ENCODE results near the gene HS3ST3B1.

HS3ST3B1 gene

DNA sequence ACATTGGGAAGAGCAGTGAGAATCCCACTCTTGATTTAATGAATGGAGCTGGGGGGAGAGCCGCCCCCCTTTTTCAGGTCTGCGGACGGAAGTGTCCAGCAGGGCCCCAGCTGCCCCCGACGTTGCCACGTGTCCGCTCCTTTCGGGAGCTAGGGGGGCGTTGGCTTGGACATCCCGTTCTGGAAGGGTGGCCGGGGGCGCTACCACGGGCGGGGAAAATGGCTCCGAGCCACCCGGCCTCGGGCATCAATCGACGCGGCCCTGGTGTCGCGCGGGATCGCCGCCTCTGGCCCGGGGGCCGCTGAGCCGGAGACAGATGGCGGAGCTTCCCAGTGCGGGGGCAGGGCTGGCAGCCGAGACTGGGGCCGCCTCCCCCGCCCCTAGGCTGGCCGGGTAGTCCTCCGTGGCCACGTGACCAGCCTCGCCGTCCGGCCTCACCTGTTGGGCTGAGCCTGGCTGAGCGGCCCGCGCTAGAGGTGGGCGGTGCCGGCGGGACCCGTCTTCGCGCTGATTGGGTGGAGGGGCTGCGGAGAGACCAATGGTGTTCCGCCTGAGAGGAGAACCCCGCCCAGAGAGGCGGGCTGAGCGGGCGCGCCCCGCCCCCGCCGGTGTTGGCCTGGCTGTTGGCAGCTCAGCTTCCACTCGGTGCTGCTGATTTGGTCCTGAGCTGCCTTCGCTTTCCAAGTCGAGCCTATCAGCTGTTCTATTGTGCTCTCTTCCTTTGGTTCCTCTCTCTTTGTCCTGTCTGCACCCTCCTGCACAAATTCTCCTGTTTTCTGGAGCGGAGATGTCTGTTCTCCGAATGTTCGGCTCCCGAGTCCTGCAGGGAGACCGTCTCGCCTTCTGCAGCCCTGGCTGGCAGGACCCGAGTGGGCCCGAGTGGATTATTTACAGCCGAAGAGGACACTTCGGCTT lies 8.3 kb downstream of the HS3ST3B1 start (continued):
- TF ChIP-seq SETDB1 (IDR thresholded peaks at IDR 0.05; ENCODE audit: insufficient read length, low read length) (no peak), ZNF324 (tag by site-specific recombination; IDR thresholded peaks at IDR 0.05) (peak; percentile 64; the same call in 1 of the 2 replicates), ZNF623 (tag by site-specific recombination; IDR thresholded peaks at IDR 0.05) (no peak), YY1 (tag by site-specific recombination; IDR thresholded peaks at IDR 0.05) (peak; percentile 91), ZNF530 (tag by site-specific recombination; IDR thresholded peaks at IDR 0.05; ENCODE audit: low read depth) (no peak), GFI1B (tag by site-specific recombination; IDR thresholded peaks at IDR 0.05) (no peak), ZNF394 (tag by site-specific recombination; IDR thresholded peaks at IDR 0.05; ENCODE audit: borderline replicate concordance) (no peak; the same call in 1 of the 2 replicates), ZNF677 (tag by site-specific recombination; IDR thresholded peaks at IDR 0.05) (no peak), ZNF302 (tag by site-specific recombination; IDR thresholded peaks at IDR 0.05; ENCODE audit: low read depth) (no peak), ZSCAN16 (tag by site-specific recombination; IDR thresholded peaks at IDR 0.05) (no peak), ZNF76 (tag by site-specific recombination; IDR thresholded peaks at IDR 0.05; ENCODE audit: borderline replicate concordance, low read depth) (peak; percentile 50; the same call in 1 of the 2 replicates), MYNN (tag by site-specific recombination; IDR thresholded peaks at IDR 0.05; ENCODE audit: borderline replicate concordance) (no peak), ZNF223 (tag by site-specific recombination; IDR thresholded peaks at IDR 0.05) (no peak), ZFP41 (tag by site-specific recombination; IDR thresholded peaks at IDR 0.05; ENCODE audit: borderline replicate concordance) (no peak), ZNF571 (tag by site-specific recombination; IDR thresholded peaks at IDR 0.05) (no peak), ZNF274 (IDR thresholded peaks at IDR 0.05; ENCODE audit: low read length) (no peak), ZNF274 (tag by site-specific recombination; IDR thresholded peaks at IDR 0.05; ENCODE audit: borderline replicate concordance) (no peak), ZNF114 (tag by site-specific recombination; IDR thresholded peaks at IDR 0.05) (no peak), ZNF211 (tag by site-specific recombination; IDR thresholded peaks at IDR 0.05; ENCODE audit: low read depth) (no peak), ZBTB1 (tag by site-specific recombination; IDR thresholded peaks at IDR 0.05) (peak; percentile 76; the same call in 1 of the 2 replicates), ZFP3 (tag by site-specific recombination; IDR thresholded peaks at IDR 0.05; ENCODE audit: low read depth) (no peak), ZNF19 (tag by site-specific recombination; IDR thresholded peaks at IDR 0.05; ENCODE audit: low read depth) (no peak), KLF16 (tag by site-specific recombination; IDR thresholded peaks at IDR 0.05) (peak; percentile 94), ZNF701 (tag by site-specific recombination; IDR thresholded peaks at IDR 0.05) (no peak)
- TF ChIP-seq, protein P1, sequence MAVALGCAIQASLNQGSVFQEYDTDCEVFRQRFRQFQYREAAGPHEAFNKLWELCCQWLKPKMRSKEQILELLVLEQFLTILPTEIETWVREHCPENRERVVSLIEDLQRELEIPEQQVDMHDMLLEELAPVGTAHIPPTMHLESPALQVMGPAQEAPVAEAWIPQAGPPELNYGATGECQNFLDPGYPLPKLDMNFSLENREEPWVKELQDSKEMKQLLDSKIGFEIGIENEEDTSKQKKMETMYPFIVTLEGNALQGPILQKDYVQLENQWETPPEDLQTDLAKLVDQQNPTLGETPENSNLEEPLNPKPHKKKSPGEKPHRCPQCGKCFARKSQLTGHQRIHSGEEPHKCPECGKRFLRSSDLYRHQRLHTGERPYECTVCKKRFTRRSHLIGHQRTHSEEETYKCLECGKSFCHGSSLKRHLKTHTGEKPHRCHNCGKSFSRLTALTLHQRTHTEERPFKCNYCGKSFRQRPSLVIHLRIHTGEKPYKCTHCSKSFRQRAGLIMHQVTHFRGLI (tag by site-specific recombination; IDR thresholded peaks at IDR 0.05), result peak; percentile 99
- TF ChIP-seq, protein P2, sequence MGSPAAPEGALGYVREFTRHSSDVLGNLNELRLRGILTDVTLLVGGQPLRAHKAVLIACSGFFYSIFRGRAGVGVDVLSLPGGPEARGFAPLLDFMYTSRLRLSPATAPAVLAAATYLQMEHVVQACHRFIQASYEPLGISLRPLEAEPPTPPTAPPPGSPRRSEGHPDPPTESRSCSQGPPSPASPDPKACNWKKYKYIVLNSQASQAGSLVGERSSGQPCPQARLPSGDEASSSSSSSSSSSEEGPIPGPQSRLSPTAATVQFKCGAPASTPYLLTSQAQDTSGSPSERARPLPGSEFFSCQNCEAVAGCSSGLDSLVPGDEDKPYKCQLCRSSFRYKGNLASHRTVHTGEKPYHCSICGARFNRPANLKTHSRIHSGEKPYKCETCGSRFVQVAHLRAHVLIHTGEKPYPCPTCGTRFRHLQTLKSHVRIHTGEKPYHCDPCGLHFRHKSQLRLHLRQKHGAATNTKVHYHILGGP (tag by site-specific recombination; IDR thresholded peaks at IDR 0.05), result no peak
- TF ChIP-seq, protein P3, sequence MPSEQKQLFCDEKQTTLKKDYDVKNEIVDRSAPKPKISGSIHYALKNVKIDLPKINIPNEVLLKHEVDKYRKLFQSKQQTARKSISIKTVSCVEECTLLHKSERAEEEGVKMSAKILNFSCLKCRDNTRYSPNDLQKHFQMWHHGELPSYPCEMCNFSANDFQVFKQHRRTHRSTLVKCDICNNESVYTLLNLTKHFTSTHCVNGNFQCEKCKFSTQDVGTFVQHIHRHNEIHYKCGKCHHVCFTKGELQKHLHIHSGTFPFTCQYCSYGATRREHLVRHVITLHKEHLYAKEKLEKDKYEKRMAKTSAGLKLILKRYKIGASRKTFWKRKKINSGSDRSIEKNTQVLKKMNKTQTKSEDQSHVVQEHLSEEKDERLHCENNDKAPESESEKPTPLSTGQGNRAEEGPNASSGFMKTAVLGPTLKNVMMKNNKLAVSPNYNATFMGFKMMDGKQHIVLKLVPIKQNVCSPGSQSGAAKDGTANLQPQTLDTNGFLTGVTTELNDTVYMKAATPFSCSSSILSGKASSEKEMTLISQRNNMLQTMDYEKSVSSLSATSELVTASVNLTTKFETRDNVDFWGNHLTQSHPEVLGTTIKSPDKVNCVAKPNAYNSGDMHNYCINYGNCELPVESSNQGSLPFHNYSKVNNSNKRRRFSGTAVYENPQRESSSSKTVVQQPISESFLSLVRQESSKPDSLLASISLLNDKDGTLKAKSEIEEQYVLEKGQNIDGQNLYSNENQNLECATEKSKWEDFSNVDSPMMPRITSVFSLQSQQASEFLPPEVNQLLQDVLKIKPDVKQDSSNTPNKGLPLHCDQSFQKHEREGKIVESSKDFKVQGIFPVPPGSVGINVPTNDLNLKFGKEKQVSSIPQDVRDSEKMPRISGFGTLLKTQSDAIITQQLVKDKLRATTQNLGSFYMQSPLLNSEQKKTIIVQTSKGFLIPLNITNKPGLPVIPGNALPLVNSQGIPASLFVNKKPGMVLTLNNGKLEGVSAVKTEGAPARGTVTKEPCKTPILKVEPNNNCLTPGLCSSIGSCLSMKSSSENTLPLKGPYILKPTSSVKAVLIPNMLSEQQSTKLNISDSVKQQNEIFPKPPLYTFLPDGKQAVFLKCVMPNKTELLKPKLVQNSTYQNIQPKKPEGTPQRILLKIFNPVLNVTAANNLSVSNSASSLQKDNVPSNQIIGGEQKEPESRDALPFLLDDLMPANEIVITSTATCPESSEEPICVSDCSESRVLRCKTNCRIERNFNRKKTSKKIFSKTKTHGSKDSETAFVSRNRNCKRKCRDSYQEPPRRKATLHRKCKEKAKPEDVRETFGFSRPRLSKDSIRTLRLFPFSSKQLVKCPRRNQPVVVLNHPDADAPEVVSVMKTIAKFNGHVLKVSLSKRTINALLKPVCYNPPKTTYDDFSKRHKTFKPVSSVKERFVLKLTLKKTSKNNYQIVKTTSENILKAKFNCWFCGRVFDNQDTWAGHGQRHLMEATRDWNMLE (tag by site-specific recombination; conservative IDR thresholded peaks at IDR 0.05; ENCODE audit: low read depth), result no peak
- TF ChIP-seq, protein P4, sequence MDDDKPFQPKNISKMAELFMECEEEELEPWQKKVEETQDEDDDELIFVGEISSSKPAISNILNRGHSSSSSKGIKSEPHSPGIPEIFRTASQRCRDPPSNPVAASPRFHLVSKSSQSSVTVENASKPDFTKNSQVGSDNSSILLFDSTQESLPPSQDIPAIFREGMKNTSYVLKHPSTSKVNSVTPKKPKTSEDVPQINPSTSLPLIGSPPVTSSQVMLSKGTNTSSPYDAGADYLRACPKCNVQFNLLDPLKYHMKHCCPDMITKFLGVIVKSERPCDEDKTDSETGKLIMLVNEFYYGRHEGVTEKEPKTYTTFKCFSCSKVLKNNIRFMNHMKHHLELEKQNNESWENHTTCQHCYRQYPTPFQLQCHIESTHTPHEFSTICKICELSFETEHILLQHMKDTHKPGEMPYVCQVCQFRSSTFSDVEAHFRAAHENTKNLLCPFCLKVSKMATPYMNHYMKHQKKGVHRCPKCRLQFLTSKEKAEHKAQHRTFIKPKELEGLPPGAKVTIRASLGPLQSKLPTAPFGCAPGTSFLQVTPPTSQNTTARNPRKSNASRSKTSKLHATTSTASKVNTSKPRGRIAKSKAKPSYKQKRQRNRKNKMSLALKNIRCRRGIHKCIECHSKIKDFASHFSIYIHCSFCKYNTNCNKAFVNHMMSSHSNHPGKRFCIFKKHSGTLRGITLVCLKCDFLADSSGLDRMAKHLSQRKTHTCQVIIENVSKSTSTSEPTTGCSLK (tag by site-specific recombination; IDR thresholded peaks at IDR 0.05), result no peak
- TF ChIP-seq, protein P5, sequence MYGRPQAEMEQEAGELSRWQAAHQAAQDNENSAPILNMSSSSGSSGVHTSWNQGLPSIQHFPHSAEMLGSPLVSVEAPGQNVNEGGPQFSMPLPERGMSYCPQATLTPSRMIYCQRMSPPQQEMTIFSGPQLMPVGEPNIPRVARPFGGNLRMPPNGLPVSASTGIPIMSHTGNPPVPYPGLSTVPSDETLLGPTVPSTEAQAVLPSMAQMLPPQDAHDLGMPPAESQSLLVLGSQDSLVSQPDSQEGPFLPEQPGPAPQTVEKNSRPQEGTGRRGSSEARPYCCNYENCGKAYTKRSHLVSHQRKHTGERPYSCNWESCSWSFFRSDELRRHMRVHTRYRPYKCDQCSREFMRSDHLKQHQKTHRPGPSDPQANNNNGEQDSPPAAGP (tag by site-specific recombination; IDR thresholded peaks at IDR 0.05), result peak; percentile 57; the same call in 1 of the 2 replicates
